A172 (cell line): ENCODE measurements around the gene LRP8. TPM values are rescaled to one million over a fixed set of nuclear protein-coding genes. Genes with fewer than 3 reads are reported as not detected.
A peak's percentile ranks its signal among the peaks of the same experiment; 100 is the strongest.

Source experiments
- DNase-seq: peaks from one replicate; pipeline ENCODE4 v3.0.0-alpha.2; 2015; ENCODE audit warnings: low spot score
- total RNA-seq: library from RNA; depleted of rRNA; stranded (reverse); fragments of >200 nt; shearing (Covaris generic); gene quantifications from 2 replicates; pipeline ENCODE4 v1.2.3, GENCODE V29; 2014

The LRP8 gene
- total RNA-seq, 1 experiment from 2014 or later: 27.6 TPM

- DNase-seq: peak; percentile 14
These were observed 13.0 kb upstream of the LRP8 start for GRCh38 chr1:53340660-53341520.

GRCh38 chr1:53339736-53340635 lies 12.1 kb upstream of the LRP8 start:
- no peak for DNase-seq

GRCh38 chr1:53338423-53338822 lies 10.6 kb upstream of the LRP8 start:
- no peak for DNase-seq

- DNase-seq: no peak
These were observed 9.6 kb upstream of the LRP8 start for GRCh38 chr1:53337499-53337898.

- no peak for DNase-seq
These were observed 8.3 kb upstream of the LRP8 start for GRCh38 chr1:53336146-53336545.

- no peak for DNase-seq
These were observed 7.8 kb upstream of the LRP8 start for GRCh38 chr1:53335661-53336060.

- DNase-seq: no peak
These were observed 6.9 kb upstream of the LRP8 start for GRCh38 chr1:53334781-53335180.

- DNase-seq: no peak
These were observed 6.4 kb upstream of the LRP8 start for GRCh38 chr1:53334312-53334711.

- DNase-seq: no peak
These were observed 5.0 kb upstream of the LRP8 start for GRCh38 chr1:53332833-53333232.

- DNase-seq: no peak
These were observed 4.3 kb upstream of the LRP8 start for GRCh38 chr1:53332186-53332564.

- no peak for DNase-seq
These were observed 3.7 kb upstream of the LRP8 start for GRCh38 chr1:53331446-53332185.

- DNase-seq: no peak
These were observed 2.9 kb upstream of the LRP8 start for GRCh38 chr1:53330819-53331218.

- DNase-seq: no peak
These were observed 950 bp upstream of the LRP8 start for GRCh38 chr1:53328541-53329499.

GRCh38 chr1:53327182-53327913 lies 522 bp downstream of the LRP8 start:
- DNase-seq: peak; percentile 14

- DNase-seq: no peak
These were observed 1.2 kb downstream of the LRP8 start for GRCh38 chr1:53326598-53327181.

GRCh38 chr1:53326088-53326597 lies 1.7 kb downstream of the LRP8 start:
- DNase-seq: peak; percentile 96

- DNase-seq: no peak
These were observed 2.4 kb downstream of the LRP8 start for GRCh38 chr1:53325326-53326087.

GRCh38 chr1:53324728-53325297 lies 3.1 kb downstream of the LRP8 start:
- no peak for DNase-seq
